PC-9 (cell line): ENCODE data around the gene DDR2.

Experiments used
- EZH2 ChIP-seq: fragments of 200-600 bp; sonication (generic); IDR thresholded peaks from 2 replicates; pipeline ENCODE4 v1.8.0; 2017; ENCODE audit warnings: antibody characterized with exemption, low read depth
- TF ChIP-seq, protein P1 (sequence below): fragments of 200-600 bp; sonication (generic); conservative IDR thresholded peaks from 2 replicates; pipeline ENCODE4 v1.6.1; 2017; ENCODE audit warnings: mixed run types, antibody characterized with exemption, mild to moderate bottlenecking, moderate library complexity

DNA sequence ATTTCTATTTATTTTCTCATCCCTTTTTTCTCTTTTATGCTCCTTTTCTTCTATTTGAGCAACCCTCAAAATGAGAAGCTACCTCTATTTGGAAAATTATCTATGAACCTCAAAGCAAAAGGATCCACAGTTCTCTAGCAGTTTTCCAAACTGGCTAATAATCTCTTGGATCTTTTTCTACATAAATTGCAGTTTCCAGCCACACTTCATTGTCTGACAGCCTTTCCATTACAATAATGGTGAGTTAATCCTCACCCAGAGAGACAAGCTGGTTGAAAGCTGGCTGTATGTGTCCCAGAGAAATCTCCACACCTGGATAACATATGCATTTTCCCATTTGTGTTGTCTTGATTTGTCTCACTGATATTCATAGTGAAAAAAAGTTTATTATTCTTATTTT, 141.7 kb downstream of the DDR2 start:
- no peak for TF ChIP-seq EZH2
- TF ChIP-seq, protein P1, sequence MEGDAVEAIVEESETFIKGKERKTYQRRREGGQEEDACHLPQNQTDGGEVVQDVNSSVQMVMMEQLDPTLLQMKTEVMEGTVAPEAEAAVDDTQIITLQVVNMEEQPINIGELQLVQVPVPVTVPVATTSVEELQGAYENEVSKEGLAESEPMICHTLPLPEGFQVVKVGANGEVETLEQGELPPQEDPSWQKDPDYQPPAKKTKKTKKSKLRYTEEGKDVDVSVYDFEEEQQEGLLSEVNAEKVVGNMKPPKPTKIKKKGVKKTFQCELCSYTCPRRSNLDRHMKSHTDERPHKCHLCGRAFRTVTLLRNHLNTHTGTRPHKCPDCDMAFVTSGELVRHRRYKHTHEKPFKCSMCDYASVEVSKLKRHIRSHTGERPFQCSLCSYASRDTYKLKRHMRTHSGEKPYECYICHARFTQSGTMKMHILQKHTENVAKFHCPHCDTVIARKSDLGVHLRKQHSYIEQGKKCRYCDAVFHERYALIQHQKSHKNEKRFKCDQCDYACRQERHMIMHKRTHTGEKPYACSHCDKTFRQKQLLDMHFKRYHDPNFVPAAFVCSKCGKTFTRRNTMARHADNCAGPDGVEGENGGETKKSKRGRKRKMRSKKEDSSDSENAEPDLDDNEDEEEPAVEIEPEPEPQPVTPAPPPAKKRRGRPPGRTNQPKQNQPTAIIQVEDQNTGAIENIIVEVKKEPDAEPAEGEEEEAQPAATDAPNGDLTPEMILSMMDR = no peak
